Measurements from ENCODE around the gene RGPD8.

RGPD8 gene

GRCh38 chr2:112345030-112346027 lies 88.1 kb downstream of the RGPD8 start:
- ChIA-PET CTCF (no interaction called here), POLR2A (no interaction called here)
- no peak for DNase-seq (ENCODE audit: extremely low spot score)
- TF ChIP-seq ARNT (IDR thresholded peaks at IDR 0.05) (no peak), HDGF (IDR thresholded peaks at IDR 0.05; ENCODE audit: borderline replicate concordance) (no peak), NFRKB (IDR thresholded peaks at IDR 0.05) (no peak), LEF1 (IDR thresholded peaks at IDR 0.05; ENCODE audit: borderline replicate concordance) (no peak), FOXM1 (IDR thresholded peaks at IDR 0.05; ENCODE audit: borderline replicate concordance) (no peak), BHLHE40 (IDR thresholded peaks at IDR 0.05; ENCODE audit: borderline replicate concordance) (no peak), ELF4 (IDR thresholded peaks at IDR 0.05) (no peak), TARDBP (IDR thresholded peaks at IDR 0.05) (no peak), SUZ12 (IDR thresholded peaks at IDR 0.05) (no peak), ZNF384 (IDR thresholded peaks at IDR 0.05) (no peak)

DNA sequence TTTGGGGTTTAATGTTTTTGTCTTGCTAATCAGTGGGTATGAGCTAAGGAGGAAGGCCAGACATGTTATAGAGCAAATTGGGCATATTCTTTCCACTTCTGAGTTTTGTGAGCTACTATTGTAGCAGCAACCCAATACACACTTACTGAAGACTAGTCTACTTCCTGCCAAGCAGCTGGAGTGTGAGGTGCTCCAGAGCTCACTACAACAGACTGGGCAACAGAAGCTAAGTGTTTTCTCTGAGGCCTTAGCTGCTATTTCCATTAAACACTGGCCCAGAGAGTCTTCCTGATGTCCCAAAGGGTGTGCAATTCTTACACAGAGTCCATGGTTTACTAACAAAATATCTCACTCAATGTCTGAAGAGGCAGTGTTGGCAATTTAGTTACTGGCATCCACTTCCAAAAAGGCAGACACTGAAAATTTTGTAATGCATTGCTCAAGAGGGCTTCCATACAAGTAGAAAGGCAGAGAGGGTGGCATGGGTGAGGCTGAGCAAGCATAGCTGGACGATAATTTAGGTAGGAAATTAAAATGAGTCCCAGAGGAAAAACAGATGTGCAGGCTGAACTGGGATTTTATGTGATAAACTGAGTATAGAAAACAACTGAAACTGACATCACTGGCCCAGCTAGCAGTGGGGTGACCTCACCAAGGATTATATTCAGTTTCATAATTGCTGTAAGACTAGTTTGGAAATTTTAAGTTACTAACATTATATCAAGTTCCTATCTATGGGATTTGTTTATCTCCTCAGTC lies 89.4 kb downstream of the RGPD8 start:
- ChIA-PET POLR2A (interaction anchor here (0.8 kb wide), 1 partner anchor 41 kb away, joined by 3 read pairs; no protein-coding TSS in a partner anchor), CTCF (interaction anchor here (0.6 kb wide), 1 partner anchor 16 kb away, joined by 3 read pairs; no protein-coding TSS in a partner anchor)
- no peak for DNase-seq (ENCODE audit: extremely low spot score)
- TF ChIP-seq ELF4 (IDR thresholded peaks at IDR 0.05) (no peak), NFRKB (IDR thresholded peaks at IDR 0.05) (no peak), TARDBP (IDR thresholded peaks at IDR 0.05) (no peak), BHLHE40 (IDR thresholded peaks at IDR 0.05; ENCODE audit: borderline replicate concordance) (no peak), FOXA1 (IDR thresholded peaks at IDR 0.05) (no peak), SP1 (IDR thresholded peaks at IDR 0.05) (no peak), CTBP1 (IDR thresholded peaks at IDR 0.05; ENCODE audit: borderline replicate concordance) (no peak), HDGF (IDR thresholded peaks at IDR 0.05; ENCODE audit: borderline replicate concordance) (no peak), SUZ12 (IDR thresholded peaks at IDR 0.05) (no peak), ZNF384 (IDR thresholded peaks at IDR 0.05) (no peak), LEF1 (IDR thresholded peaks at IDR 0.05; ENCODE audit: borderline replicate concordance) (no peak), FOXM1 (IDR thresholded peaks at IDR 0.05; ENCODE audit: borderline replicate concordance) (no peak), L3MBTL2 (conservative IDR thresholded peaks at IDR 0.05) (no peak), FOXK2 (IDR thresholded peaks at IDR 0.05) (no peak)
- TF ChIP-seq, protein P1, sequence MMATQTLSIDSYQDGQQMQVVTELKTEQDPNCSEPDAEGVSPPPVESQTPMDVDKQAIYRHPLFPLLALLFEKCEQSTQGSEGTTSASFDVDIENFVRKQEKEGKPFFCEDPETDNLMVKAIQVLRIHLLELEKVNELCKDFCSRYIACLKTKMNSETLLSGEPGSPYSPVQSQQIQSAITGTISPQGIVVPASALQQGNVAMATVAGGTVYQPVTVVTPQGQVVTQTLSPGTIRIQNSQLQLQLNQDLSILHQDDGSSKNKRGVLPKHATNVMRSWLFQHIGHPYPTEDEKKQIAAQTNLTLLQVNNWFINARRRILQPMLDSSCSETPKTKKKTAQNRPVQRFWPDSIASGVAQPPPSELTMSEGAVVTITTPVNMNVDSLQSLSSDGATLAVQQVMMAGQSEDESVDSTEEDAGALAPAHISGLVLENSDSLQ (IDR thresholded peaks at IDR 0.05) = no peak

DNA sequence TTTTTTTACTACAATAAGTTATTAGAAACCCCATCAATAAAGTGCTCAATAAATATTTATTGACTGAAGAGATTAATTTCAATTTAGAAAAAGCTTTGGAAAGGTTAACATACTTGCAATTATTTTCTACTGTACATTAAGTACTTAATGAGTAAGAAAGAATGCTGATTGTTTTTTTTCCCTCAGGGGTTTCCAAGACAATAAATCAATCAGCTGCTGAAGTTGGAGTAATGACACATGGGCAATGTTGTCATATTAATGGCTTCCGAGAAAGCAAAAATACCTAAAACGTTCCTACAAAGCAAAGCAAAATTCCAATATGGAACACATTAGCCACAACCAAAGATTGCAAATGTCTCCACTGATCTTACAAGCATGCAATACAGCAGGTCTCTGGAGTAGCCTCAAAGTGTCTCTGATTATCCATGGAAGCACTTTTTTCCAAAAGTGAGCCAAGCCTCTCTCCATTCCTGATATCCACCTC lies 91.3 kb downstream of the RGPD8 start:
- ChIA-PET CTCF (no interaction called here), POLR2A (no interaction called here)
- no peak for DNase-seq (ENCODE audit: extremely low spot score)
- no peak for TF ChIP-seq FOXK2 (IDR thresholded peaks at IDR 0.05)
- TF ChIP-seq, protein P1 (IDR thresholded peaks at IDR 0.05) = peak; percentile 42; the same call in 1 of the 2 replicates

DNA sequence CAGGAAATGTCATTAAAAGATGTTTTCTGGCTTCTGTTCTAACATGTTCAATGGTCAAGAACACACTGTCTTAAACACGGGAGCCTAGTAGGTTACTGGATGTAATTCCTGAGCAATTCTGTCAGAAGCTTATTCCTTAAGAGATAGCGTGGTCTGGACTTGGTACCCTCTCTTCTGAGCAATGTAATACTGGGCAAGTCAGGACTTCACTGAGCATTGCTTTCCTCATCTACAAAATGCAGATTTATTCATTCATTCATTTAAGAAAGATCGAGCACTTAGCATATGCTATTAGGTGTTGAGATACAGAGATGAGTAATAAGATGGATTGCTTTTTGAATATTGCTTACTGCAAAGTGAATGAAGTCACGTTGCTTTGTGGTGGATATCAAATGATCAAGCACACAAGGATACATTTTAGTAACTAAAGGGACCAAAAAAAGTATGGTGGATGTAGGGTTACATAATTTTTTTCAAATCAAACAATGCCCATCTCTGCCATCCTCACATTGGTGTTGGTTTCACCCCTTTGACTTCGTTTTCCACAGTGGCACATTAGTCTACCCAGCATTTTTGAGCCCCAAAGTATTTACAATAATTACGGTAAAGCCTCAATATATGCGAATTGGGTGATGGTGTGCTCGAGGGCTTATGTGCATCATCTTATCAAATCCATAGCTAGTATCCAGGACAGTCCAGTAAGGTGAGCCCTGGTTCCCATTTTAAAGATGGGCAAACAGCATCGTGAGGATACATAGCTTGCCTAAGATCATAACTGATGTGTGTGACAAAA lies 92.8 kb downstream of the RGPD8 start:
- no peak for DNase-seq (ENCODE audit: extremely low spot score)
- CTCF ChIA-PET = no interaction called here
- TF ChIP-seq ZNF384 (IDR thresholded peaks at IDR 0.05) = no peak
- TF ChIP-seq L3MBTL2 (conservative IDR thresholded peaks at IDR 0.05) = no peak
- TF ChIP-seq SUZ12 (IDR thresholded peaks at IDR 0.05) = no peak
- POLR2A ChIA-PET = no interaction called here

- POLR2A ChIA-PET = no interaction called here
- TF ChIP-seq, protein P1 (IDR thresholded peaks at IDR 0.05) = no peak
- TF ChIP-seq SUZ12 (IDR thresholded peaks at IDR 0.05) = no peak
- no peak for TF ChIP-seq BHLHE40 (IDR thresholded peaks at IDR 0.05; ENCODE audit: borderline replicate concordance)
- TF ChIP-seq SP1 (IDR thresholded peaks at IDR 0.05) = no peak
- no peak for TF ChIP-seq TARDBP (IDR thresholded peaks at IDR 0.05)
- no peak for TF ChIP-seq ARNT (IDR thresholded peaks at IDR 0.05)
- no peak for TF ChIP-seq NFRKB (IDR thresholded peaks at IDR 0.05)
- no peak for TF ChIP-seq FOXK2 (IDR thresholded peaks at IDR 0.05)
- TF ChIP-seq CTBP1 (IDR thresholded peaks at IDR 0.05; ENCODE audit: borderline replicate concordance) = no peak
- TF ChIP-seq FOXA1 (IDR thresholded peaks at IDR 0.05) = no peak
- no peak for TF ChIP-seq LEF1 (IDR thresholded peaks at IDR 0.05; ENCODE audit: borderline replicate concordance)
- no peak for TF ChIP-seq HDGF (IDR thresholded peaks at IDR 0.05; ENCODE audit: borderline replicate concordance)
- no peak for TF ChIP-seq FOXM1 (IDR thresholded peaks at IDR 0.05; ENCODE audit: borderline replicate concordance)
- TF ChIP-seq ELF4 (IDR thresholded peaks at IDR 0.05) = no peak
- no peak for TF ChIP-seq ZNF384 (IDR thresholded peaks at IDR 0.05)
- CTCF ChIA-PET = no interaction called here
- DNase-seq (ENCODE audit: extremely low spot score) = no peak
Observed at GRCh38 chr2:112339986-112340385, 93.5 kb downstream of the RGPD8 start.

All from HEK293T (cell line).